GM12874 (cell line): ENCODE results near the gene OR4N5.

Source experiments
- TF ChIP-seq, protein P1 (sequence below): IDR thresholded peaks from 2 replicates; pipeline ENCODE4 v1.5.1; 2011; ENCODE audit warnings: low read depth, mild to moderate bottlenecking, control low read depth, low read length, moderate library complexity; ENCODE audit not compliant: insufficient read depth

The OR4N5 gene, protein sequence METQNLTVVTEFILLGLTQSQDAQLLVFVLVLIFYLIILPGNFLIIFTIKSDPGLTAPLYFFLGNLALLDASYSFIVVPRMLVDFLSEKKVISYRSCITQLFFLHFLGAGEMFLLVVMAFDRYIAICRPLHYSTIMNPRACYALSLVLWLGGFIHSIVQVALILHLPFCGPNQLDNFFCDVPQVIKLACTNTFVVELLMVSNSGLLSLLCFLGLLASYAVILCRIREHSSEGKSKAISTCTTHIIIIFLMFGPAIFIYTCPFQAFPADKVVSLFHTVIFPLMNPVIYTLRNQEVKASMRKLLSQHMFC

DNA sequence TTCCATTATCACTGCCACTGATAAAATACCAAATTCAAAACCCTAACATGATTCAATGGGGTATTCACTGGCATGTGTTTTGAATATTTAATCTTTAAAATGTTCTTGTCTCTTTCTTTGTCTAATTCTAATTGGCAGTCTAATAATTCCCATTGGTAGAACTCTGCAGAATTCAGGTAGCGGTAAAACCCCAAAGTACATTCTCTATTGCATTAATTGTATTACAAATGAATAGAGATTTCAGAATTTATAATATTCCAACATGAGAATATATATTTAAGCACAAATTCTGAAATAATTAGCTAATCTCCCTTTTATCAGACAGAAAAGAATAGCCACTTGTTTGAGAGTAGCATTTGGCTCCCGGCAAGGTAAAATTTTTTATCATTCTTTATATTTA, at the start of gene OR4N5:
OR4N5 (plus strand) TSS at position 301 of the 400 bp plus-strand sequence. CDS start 4,916 bp downstream, outside the sequence.
- TF ChIP-seq, protein P1, sequence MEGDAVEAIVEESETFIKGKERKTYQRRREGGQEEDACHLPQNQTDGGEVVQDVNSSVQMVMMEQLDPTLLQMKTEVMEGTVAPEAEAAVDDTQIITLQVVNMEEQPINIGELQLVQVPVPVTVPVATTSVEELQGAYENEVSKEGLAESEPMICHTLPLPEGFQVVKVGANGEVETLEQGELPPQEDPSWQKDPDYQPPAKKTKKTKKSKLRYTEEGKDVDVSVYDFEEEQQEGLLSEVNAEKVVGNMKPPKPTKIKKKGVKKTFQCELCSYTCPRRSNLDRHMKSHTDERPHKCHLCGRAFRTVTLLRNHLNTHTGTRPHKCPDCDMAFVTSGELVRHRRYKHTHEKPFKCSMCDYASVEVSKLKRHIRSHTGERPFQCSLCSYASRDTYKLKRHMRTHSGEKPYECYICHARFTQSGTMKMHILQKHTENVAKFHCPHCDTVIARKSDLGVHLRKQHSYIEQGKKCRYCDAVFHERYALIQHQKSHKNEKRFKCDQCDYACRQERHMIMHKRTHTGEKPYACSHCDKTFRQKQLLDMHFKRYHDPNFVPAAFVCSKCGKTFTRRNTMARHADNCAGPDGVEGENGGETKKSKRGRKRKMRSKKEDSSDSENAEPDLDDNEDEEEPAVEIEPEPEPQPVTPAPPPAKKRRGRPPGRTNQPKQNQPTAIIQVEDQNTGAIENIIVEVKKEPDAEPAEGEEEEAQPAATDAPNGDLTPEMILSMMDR: no peak

DNA sequence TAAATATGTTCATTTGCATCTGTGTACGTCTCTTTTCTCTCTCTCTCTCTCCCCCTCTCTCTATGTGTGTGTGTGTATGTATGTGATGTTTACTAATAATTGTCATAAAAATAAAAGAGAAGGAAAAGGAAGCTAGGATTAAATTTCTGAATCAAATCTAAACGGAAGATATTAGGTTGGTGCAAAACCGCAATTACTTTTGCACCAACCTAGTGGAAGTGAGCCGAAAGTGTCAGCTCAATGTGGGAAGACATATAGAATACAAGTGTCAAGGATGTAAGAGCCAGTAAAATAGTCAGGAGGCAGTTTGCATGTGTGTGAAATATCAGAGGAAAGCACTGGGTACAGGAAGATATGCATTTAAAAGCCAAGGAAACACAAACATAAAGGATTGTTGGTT, 46.6 kb upstream of the OR4N5 start:
- TF ChIP-seq, protein P1: no peak

DNA sequence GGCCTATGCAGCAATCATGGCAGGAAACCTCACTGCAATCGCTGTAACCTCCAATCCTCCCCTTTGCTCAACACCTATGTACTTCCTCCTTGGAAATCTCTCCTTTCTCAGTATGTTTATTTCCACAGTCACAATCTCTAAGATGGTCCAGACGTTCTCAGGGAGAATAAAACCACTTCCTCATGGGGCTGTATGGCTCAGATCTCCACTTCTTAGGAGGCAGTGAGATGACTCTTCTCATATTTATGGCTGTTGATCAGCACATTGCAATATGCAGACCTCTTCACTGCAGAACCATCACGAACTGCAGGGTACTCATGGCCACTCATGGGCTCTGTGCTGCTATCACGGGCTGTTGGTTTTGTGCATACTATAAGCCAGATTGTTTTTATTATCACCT, 45.2 kb upstream of the OR4N5 start:
- TF ChIP-seq, protein P1: no peak

DNA sequence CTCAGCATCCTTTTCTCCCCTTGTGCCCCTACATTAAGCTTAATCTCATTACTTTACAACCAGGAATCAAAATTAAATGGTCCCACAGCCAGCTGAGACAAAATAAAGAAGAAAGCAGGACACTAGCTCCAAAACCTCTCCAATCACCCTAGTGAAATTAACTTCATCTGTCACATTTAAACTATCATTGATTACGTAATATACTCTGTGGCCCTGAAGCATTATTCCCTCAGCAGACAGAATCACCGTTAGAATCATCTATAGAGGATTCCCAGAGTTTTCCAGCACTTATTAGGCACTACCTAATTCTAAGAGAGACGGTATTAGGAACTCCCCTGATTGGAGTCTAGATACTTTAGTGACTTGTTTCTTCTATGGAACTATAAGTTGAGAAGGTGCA, 28.2 kb upstream of the OR4N5 start, which contains the start of gene OR4K17:
OR4K17 (plus strand) TSS at position 302 of the 400 bp plus-strand sequence. CDS start 6,761 bp downstream, outside the sequence.
- TF ChIP-seq, protein P1: no peak

DNA sequence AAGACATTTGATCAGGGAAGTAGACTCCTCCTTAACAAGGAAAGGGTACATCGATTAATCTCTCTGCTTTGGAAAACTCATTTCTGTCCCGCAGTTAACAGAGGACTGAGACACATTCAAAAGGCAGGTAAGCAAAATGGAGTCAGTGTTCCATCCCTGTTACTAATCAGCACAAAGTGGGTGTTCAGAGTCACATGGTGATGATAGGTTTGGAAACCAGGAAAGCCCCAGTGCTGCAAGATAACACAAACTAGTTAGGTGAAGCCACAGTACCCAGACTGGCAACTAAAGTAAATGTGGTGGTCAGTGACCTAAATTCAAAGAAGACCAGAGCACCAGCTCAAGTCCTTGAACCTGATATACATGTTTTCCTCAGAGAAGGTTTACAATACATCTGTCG, 26.3 kb upstream of the OR4N5 start:
- TF ChIP-seq, protein P1: no peak

DNA sequence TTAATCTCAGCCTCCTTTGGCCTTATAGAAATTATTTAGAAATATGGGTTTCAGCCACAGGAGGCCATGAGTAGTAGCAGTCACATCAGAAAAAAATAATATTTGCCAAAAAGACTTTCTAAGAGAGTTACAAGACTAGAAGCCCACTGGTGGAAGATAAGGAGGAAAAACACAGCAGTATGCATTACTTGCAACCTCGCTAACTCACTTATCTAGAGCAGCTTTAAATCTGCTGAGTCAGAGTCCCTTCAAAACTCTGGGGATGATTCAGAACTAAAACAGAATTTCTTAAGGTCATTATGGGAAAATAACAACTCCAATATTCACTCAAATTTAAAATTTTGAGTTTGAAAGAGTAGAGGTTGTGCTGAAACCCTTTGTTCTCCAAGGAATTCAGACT, 21.9 kb upstream of the OR4N5 start:
- TF ChIP-seq, protein P1: no peak

DNA sequence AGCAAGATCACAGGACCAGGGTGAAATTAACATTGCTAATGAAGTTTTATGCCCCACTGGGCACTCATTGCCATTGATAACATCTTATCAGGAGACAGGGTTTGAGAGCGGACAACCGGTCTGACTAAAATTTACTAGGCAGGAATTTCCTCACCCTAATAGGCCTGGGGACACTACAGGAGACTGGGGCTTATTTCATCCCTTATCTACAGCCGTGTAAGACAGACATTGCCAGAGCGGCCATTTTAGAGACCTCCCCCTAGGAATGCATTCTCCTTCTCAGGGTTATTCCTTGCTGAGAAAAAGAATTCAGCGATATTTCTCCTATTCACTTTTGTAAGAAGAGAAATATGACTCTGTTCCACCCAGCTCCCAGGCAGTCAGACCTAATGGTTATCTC, 19.8 kb upstream of the OR4N5 start:
- TF ChIP-seq, protein P1: no peak
